Mesendoderm (in vitro differentiated cells): ENCODE data around the gene PRSS16.

Experiments
- DNase-seq: peaks from one replicate; pipeline ENCODE4 v3.0.0; 2013
- H2AK5ac ChIP-seq: 2 replicates; pipeline ENCODE4 v1.6.1; 2013; ENCODE audit warnings: low read length, inconsistent platforms
- H2BK120ac ChIP-seq: 2 replicates; pipeline ENCODE4 v1.6.1; 2013; ENCODE audit warnings: low read depth, mild to moderate bottlenecking, low read length, moderate library complexity, mixed read lengths
- H2BK15ac ChIP-seq: replicated peaks from 2 replicates; pipeline ENCODE4 v1.6.1; 2013; ENCODE audit warnings: low read depth, mild to moderate bottlenecking, moderate library complexity
- H2BK5ac ChIP-seq: 2 replicates; pipeline ENCODE4 v1.6.1; 2013; ENCODE audit warnings: low read length, inconsistent platforms
- H3K18ac ChIP-seq: 2 replicates; pipeline ENCODE4 v1.6.1; 2013; ENCODE audit warnings: mild to moderate bottlenecking, low read length, mixed read lengths
- H3K23ac ChIP-seq: one replicate; pipeline ENCODE4 v1.6.1; 2013; ENCODE audit warnings: low read length
- H3K27ac ChIP-seq: 2 replicates; pipeline ENCODE4 v1.5.1; 2013; ENCODE audit warnings: low read depth, mild to moderate bottlenecking, inconsistent platforms, low read length, moderate library complexity
- H3K27me3 ChIP-seq: 2 replicates; pipeline ENCODE4 v1.6.1; 2013; ENCODE audit warnings: low read length, control low read depth, mild to moderate bottlenecking, inconsistent platforms; ENCODE audit not compliant: insufficient read depth, poor library complexity
- H3K36me3 ChIP-seq: 2 replicates; pipeline ENCODE4 v1.6.1; 2013; ENCODE audit warnings: low read length, inconsistent platforms; ENCODE audit not compliant: control insufficient read depth, insufficient read depth
- H3K4ac ChIP-seq: one replicate; pipeline ENCODE4 v1.6.1; 2013; ENCODE audit warnings: low read depth, mild to moderate bottlenecking, low read length, moderate library complexity
- H3K4me1 ChIP-seq: 2 replicates; pipeline ENCODE4 v1.6.1; 2013; ENCODE audit warnings: low read depth, low read length, inconsistent platforms; ENCODE audit not compliant: control insufficient read depth
- H3K4me2 ChIP-seq: 2 replicates; pipeline ENCODE4 v1.6.1; 2013; ENCODE audit warnings: low read length
- H3K4me3 ChIP-seq: 2 replicates; pipeline ENCODE4 v1.5.1; 2013; ENCODE audit warnings: mild to moderate bottlenecking, low read length
- H3K56ac ChIP-seq: one replicate; pipeline ENCODE4 v1.6.1; 2013; ENCODE audit warnings: low read length
- H3K79me1 ChIP-seq: 2 replicates; pipeline ENCODE4 v1.6.1; 2013; ENCODE audit warnings: low read length, inconsistent platforms
- H3K79me2 ChIP-seq: 2 replicates; pipeline ENCODE4 v1.6.1; 2013; ENCODE audit warnings: mild to moderate bottlenecking, low read length; ENCODE audit not compliant: control insufficient read depth, insufficient read depth
- H3K9ac ChIP-seq: 2 replicates; pipeline ENCODE4 v1.6.1; 2013; ENCODE audit warnings: low read length, inconsistent platforms
- H4K5ac ChIP-seq: one replicate; pipeline ENCODE4 v1.6.1; 2013; ENCODE audit warnings: low read length
- H4K8ac ChIP-seq: one replicate; pipeline ENCODE4 v1.6.1; 2013; ENCODE audit warnings: low read depth, mild to moderate bottlenecking, control low read depth, low read length, moderate library complexity
- WGBS: extraction: QIAGEN DNeasy Blood & Tissue Kit; methylation state at CpG from one replicate; pipeline ENCODE4 v1.1.7; 2013; ENCODE audit warnings: low lambda C conversion rate, missing lambda C conversion rate; ENCODE audit not compliant: insufficient coverage; ENCODE audit errors: extremely low coverage; 5-methylcytosine and 5-hydroxymethylcytosine counted together

Gene PRSS16

GRCh38 chr6:27273783-27274182 is 26.3 kb downstream of the PRSS16 start:
- Histone ChIP-seq H3K56ac (no peak overlapping the region), H3K4ac (no peak overlapping the region), H3K27ac (no peak overlapping the region), H3K79me1 (no peaks in the 10 kb centered on the region), H3K4me3 (no peak overlapping the region), H4K8ac (no peak overlapping the region), H3K79me2 (no peaks in the 10 kb centered on the region), H3K23ac (no peak overlapping the region), H2BK120ac (no peak overlapping the region), H3K4me1 (no peaks in the 10 kb centered on the region), H2AK5ac (no peak overlapping the region), H2BK5ac (no peak overlapping the region), H3K18ac (no peak overlapping the region), H2BK15ac (no peak overlapping the region), H3K9ac (no peak overlapping the region), H3K27me3 (no peaks in the 10 kb centered on the region), H3K4me2 (no peak overlapping the region), H4K5ac (no peak overlapping the region), H3K36me3 (no peaks in the 10 kb centered on the region)
- peak; percentile 18 for DNase-seq
- WGBS = no CpG with 5 or more reads among the region's 11 CpGs

DNA sequence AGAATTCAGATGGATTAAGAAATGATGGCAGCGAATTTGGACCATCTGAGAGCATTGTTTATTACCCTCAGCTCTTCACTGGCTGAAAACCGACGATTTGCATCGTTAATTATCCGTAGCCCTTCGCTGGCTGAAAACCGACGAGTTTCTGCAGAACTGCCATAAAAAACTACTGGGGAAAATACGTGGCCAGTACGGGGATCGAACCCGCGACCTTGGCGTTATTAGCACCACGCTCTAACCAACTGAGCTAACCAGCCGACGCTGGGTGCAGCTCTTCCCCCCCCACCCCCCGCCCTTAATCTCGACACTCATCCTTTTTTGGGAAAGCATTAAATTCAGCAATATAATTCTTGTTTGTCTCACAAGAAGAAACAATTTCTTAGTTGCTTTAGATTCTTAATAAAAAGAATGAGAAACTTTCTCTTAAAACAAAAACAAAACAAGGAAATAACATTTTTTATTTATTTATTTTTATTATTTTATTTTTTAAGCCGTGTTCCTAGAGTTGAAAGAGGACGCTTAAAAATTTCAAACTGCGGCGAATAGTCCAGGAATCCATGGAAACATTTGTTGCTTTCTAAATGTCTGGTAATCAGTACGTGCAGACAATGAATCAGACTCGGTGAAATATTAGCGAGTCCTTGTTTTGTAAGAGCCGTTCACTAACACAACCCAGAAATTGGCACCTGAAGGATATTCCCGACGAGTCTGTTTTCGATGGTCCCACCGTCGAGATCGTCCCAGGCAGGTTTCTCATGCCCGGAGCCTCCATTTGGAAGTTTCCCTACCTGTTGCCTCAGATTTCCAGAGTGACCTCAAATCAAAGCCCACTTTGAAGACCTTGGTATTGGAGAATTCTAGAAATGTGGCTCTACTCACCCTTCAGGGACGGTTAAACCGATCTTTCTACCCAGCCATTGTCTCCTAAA is 27.8 kb downstream of the PRSS16 start:
- no peak overlapping the region for H2BK120ac ChIP-seq
- no peak overlapping the region for H4K8ac ChIP-seq
- no peak overlapping the region for H3K4ac ChIP-seq
- no peaks in the 10 kb centered on the region for H3K27me3 ChIP-seq
- H3K4me2 ChIP-seq = peak overlapping the region; percentile 27
- H4K5ac ChIP-seq = no peak overlapping the region
- H2BK5ac ChIP-seq = no peak overlapping the region
- no peak overlapping the region for H3K23ac ChIP-seq
- no peaks in the 10 kb centered on the region for H3K4me1 ChIP-seq
- H2BK15ac ChIP-seq = no peak overlapping the region
- no CpG with 5 or more reads among the region's 36 CpGs for WGBS
- H2AK5ac ChIP-seq = no peak overlapping the region
- H3K9ac ChIP-seq = peak overlapping the region; percentile 32
- H3K36me3 ChIP-seq = no peaks in the 10 kb centered on the region
- DNase-seq = peak; percentile 72
- H3K4me3 ChIP-seq = peak overlapping the region; percentile 21
- H3K27ac ChIP-seq = no peak overlapping the region
- H3K79me1 ChIP-seq = no peaks in the 10 kb centered on the region
- no peaks in the 10 kb centered on the region for H3K79me2 ChIP-seq
- peak overlapping the region; percentile 6 for H3K56ac ChIP-seq
- H3K18ac ChIP-seq = no peak overlapping the region

DNA sequence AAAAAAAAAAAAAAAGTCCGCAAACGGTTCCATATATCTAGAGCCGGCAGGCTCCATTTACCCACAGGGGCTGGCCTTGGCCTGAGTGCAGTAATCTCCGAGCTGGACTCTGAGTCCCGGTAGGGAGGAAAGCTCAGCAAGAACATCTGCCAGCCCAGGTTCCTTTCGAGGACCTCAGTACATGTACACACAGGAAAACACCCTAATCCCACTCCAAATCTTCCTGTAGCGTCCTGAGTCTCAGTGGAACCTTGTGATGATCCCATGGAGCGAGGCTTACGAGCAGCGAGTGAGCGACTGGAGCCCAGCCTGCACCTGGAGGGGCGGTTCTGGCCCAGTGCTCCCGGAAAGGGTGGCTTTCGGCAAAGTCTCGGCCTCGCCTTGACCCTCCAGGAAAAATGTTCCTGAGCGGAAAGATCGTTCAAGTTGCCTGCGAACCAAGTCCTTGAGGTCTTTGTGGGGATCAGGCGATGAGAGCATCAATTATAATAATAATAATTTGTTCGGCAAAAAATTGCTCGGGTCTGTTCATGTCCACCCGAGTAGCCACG is 32.1 kb downstream of the PRSS16 start:
- Histone ChIP-seq H2BK15ac (no peak overlapping the region), H3K27ac (no peak overlapping the region), H3K4me2 (peak overlapping the region; percentile 97), H3K4me1 (no peaks in the 10 kb centered on the region), H2BK120ac (no peak overlapping the region), H2BK5ac (no peak overlapping the region), H3K18ac (no peak overlapping the region), H2AK5ac (no peak overlapping the region), H4K5ac (no peak overlapping the region), H3K79me2 (no peaks in the 10 kb centered on the region), H4K8ac (no peak overlapping the region), H3K4ac (no peak overlapping the region), H3K36me3 (no peaks in the 10 kb centered on the region), H3K79me1 (no peaks in the 10 kb centered on the region), H3K56ac (peak overlapping the region; percentile 77), H3K23ac (no peak overlapping the region), H3K4me3 (peak overlapping the region; percentile 81), H3K27me3 (no peaks in the 10 kb centered on the region), H3K9ac (peak overlapping the region; percentile 58)
- peak; percentile 56 for DNase-seq
- WGBS = no CpG with 5 or more reads among the region's 24 CpGs

DNA sequence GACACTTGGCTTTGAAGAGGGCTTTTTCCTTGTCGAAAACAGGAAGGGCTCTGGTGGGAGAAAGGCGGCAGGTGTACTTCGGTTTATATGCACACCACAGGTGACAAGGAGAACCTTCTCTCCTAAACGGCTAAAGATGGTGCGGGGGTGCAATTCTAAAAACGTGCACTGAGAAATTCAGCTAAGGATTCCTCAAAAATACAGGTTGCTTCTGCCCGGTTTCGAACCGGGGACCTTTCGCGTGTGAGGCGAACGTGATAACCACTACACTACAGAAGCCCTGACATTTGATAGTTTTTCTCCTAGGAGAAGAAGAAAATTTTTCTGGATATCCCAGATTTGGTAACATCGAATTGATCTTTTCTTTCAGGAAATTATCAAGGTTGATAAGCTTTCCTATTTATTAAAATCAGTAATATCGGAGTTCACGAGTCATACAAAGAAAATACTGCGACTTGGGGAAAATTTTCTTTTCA is 32.6 kb downstream of the PRSS16 start:
- Histone ChIP-seq H2BK5ac (no peak overlapping the region), H3K79me2 (no peaks in the 10 kb centered on the region), H3K4me2 (peak overlapping the region; percentile 97), H3K4me1 (no peaks in the 10 kb centered on the region), H3K79me1 (no peaks in the 10 kb centered on the region), H2BK15ac (no peak overlapping the region), H3K23ac (no peak overlapping the region), H2AK5ac (no peak overlapping the region), H4K8ac (no peak overlapping the region), H3K36me3 (no peaks in the 10 kb centered on the region), H4K5ac (no peak overlapping the region), H3K4ac (no peak overlapping the region), H3K56ac (peak overlapping the region; percentile 77), H3K18ac (no peak overlapping the region), H3K27ac (no peak overlapping the region), H2BK120ac (no peak overlapping the region), H3K4me3 (peak overlapping the region; percentile 81), H3K27me3 (no peaks in the 10 kb centered on the region), H3K9ac (peak overlapping the region; percentile 58)
- WGBS = no CpG with 5 or more reads among the region's 17 CpGs
- DNase-seq = peak; percentile 88

- Histone ChIP-seq H3K36me3 (no peaks in the 10 kb centered on the region), H3K18ac (no peak overlapping the region), H4K5ac (no peak overlapping the region), H3K23ac (no peak overlapping the region), H2BK5ac (no peak overlapping the region), H3K27me3 (no peaks in the 10 kb centered on the region), H2BK15ac (no peak overlapping the region), H3K4ac (no peak overlapping the region), H3K79me2 (no peaks in the 10 kb centered on the region), H3K9ac (peak overlapping the region; percentile 56), H3K56ac (no peak overlapping the region), H2AK5ac (no peak overlapping the region), H3K4me1 (no peaks in the 10 kb centered on the region), H3K27ac (no peak overlapping the region), H3K4me2 (peak overlapping the region; percentile 33), H3K4me3 (peak overlapping the region; percentile 44), H4K8ac (no peak overlapping the region), H3K79me1 (no peaks in the 10 kb centered on the region), H2BK120ac (no peak overlapping the region)
- DNase-seq = peak; percentile 82
- WGBS = no CpG with 5 or more reads among the region's 9 CpGs
Observed at GRCh38 chr6:27280540-27281000, 33.1 kb downstream of the PRSS16 start.
